HG03378 (cell line): ENCODE measurements around the gene MBTD1.

Experiments used
- ATAC-seq: cut with Tn5 transposase; IDR thresholded peaks from one replicate; pipeline ENCODE4 v1.9.1; 2021; ENCODE audit warnings: mild to moderate bottlenecking, moderate library complexity; ENCODE audit not compliant: unreplicated experiment

The MBTD1 gene

GRCh38 chr17:51152766-51153209 is 107.1 kb downstream of the MBTD1 start:
- ATAC-seq, result no peak

- ATAC-seq, result no peak
Measured at GRCh38 chr17:51150932-51151331, 108.9 kb downstream of the MBTD1 start.

- ATAC-seq, result no peak
Measured at GRCh38 chr17:51149163-51149562, 110.7 kb downstream of the MBTD1 start.

GRCh38 chr17:51147650-51148049 is 112.2 kb downstream of the MBTD1 start:
- ATAC-seq, result no peak

- no peak for ATAC-seq
Measured at GRCh38 chr17:51144266-51145022, 115.4 kb downstream of the MBTD1 start.

GRCh38 chr17:51142597-51142996 is 117.3 kb downstream of the MBTD1 start:
- no peak for ATAC-seq

- no peak for ATAC-seq
Measured at GRCh38 chr17:51135956-51136355, 123.9 kb downstream of the MBTD1 start.

- ATAC-seq, result no peak
Measured at GRCh38 chr17:51133365-51133764, 126.5 kb downstream of the MBTD1 start.

- peak; percentile 71 for ATAC-seq
Measured at GRCh38 chr17:51132964-51133319, 126.9 kb downstream of the MBTD1 start.

GRCh38 chr17:51128076-51128475 is 131.8 kb downstream of the MBTD1 start:
- ATAC-seq, result no peak
